ENCODE data around the gene PTPRJ. TPM values are rescaled to one million over a fixed set of nuclear protein-coding genes. Genes with fewer than 3 reads are reported as not detected.
"Not testable (repeated sequence)": the region's sequence is repeated elsewhere in the genome, so short reads cannot be mapped to it uniquely, and the experiment has no call there.

The PTPRJ gene
- total RNA-seq, 1 experiment from 2014 or later: 12.1 TPM

DNA sequence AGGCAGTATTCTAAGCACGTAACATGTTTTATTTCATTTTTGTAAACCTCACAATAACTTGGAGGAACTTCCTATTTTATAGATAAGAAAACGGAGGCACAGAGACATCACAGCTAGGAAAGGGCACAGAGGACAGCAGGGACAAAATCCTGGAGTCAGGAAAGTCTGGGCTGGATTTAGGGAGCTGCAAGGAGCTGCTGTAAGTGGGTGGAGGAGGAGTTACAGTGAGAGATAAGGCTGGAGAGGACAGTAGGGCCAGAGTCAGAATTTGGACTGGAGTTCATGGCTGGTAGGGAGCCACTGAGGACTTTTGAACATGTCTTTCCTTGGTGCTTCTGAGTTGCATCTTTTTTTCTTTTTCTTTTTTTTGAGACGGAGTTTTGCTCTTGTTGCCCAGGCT, 32.2 kb upstream of the PTPRJ start:
- TF ChIP-seq, protein P1, sequence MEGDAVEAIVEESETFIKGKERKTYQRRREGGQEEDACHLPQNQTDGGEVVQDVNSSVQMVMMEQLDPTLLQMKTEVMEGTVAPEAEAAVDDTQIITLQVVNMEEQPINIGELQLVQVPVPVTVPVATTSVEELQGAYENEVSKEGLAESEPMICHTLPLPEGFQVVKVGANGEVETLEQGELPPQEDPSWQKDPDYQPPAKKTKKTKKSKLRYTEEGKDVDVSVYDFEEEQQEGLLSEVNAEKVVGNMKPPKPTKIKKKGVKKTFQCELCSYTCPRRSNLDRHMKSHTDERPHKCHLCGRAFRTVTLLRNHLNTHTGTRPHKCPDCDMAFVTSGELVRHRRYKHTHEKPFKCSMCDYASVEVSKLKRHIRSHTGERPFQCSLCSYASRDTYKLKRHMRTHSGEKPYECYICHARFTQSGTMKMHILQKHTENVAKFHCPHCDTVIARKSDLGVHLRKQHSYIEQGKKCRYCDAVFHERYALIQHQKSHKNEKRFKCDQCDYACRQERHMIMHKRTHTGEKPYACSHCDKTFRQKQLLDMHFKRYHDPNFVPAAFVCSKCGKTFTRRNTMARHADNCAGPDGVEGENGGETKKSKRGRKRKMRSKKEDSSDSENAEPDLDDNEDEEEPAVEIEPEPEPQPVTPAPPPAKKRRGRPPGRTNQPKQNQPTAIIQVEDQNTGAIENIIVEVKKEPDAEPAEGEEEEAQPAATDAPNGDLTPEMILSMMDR (conservative IDR thresholded peaks at IDR 0.05; ENCODE audit: low read depth, low read length): no peak
- no peak for TF ChIP-seq EZH2 (IDR thresholded peaks at IDR 0.05; ENCODE audit: borderline replicate concordance, low read depth, low read length, poor library complexity, severe bottlenecking)
- Histone ChIP-seq H3K36me3 (ENCODE audit: insufficient read depth, low read length, poor library complexity, severe bottlenecking) (no peaks in the 10 kb centered on the region), H3K9me3 (ENCODE audit: low read depth, low read length, poor library complexity, severe bottlenecking) (no peaks in the 10 kb centered on the region), H3K27ac (ENCODE audit: low read depth, low read length, poor library complexity, severe bottlenecking) (no peak overlapping the region), H3K4me1 (ENCODE audit: insufficient read depth, low read length, poor library complexity, severe bottlenecking) (peaks cover 7% of the 10 kb centered on the region), H3K4me3 (ENCODE audit: low read depth, low read length, poor library complexity, severe bottlenecking) (no peak overlapping the region), H3K27me3 (replicated peaks; ENCODE audit: insufficient read depth, low read depth, low read length, poor library complexity) (no peaks in the 10 kb centered on the region)
- intact Hi-C loops (cut with micrococcal nuclease; ENCODE audit: unreplicated experiment): no loop called here
- POLR2A ChIA-PET (ENCODE audit: low non-redundant PET): no interaction called here
- CTCF ChIA-PET: interaction anchor here (0.6 kb wide), 1 partner anchor 13 kb away, joined by 3 read pairs; no protein-coding TSS in a partner anchor
- no TSS peak for BruUV-seq (replicated peaks)
- no peak for DNase-seq (ENCODE audit: low spot score)

DNA sequence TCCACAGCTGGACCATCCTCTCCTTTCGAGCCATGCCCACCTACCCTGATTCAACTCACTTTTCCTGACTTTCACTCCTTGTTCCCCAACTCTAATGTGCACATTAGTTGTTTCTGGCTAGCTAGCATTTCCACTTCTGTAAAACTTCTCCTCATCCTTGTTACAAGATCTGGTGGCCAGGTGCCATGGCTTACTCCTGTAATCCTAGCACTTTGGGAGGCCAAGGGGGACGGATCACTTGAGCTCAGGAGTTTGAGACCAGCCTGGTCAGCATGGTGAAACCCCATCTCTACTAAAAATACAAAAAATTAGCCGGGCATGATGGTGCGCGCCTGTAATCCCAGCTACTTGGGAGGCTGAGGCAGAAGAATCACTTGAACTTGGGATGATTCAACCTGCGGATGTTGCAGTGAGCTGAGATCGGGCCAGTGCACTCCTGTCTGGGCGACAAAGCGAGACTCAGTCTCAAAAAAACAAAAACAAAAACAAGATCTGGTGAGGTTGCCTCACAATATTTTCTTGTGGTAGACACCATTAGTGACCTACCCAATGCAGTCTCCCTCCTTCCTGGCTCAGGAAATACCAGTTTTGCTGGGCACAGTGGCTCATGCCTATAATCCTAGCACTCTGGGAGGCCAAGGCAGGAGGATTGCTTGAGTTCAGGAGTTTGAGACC, 31.2 kb upstream of the PTPRJ start:
- H3K36me3 ChIP-seq (ENCODE audit: insufficient read depth, low read length, poor library complexity, severe bottlenecking); DNase-seq (ENCODE audit: low spot score); H3K27ac ChIP-seq (ENCODE audit: low read depth, low read length, poor library complexity, severe bottlenecking); H3K27me3 ChIP-seq (replicated peaks; ENCODE audit: insufficient read depth, low read depth, low read length, poor library complexity); H3K4me3 ChIP-seq (ENCODE audit: low read depth, low read length, poor library complexity, severe bottlenecking); H3K9me3 ChIP-seq (ENCODE audit: low read depth, low read length, poor library complexity, severe bottlenecking); BruUV-seq (replicated peaks); intact Hi-C loops (cut with micrococcal nuclease; ENCODE audit: unreplicated experiment); H3K4me1 ChIP-seq (ENCODE audit: insufficient read depth, low read length, poor library complexity, severe bottlenecking): not testable (repeated sequence)
- ChIA-PET CTCF (interaction anchor here (0.6 kb wide), 1 partner anchor 222 kb away, joined by 6 read pairs; no protein-coding TSS in a partner anchor), POLR2A (ENCODE audit: low non-redundant PET) (interaction anchor here (0.6 kb wide), 1 partner anchor 9 kb away, joined by 3 read pairs; no protein-coding TSS in a partner anchor)

DNA sequence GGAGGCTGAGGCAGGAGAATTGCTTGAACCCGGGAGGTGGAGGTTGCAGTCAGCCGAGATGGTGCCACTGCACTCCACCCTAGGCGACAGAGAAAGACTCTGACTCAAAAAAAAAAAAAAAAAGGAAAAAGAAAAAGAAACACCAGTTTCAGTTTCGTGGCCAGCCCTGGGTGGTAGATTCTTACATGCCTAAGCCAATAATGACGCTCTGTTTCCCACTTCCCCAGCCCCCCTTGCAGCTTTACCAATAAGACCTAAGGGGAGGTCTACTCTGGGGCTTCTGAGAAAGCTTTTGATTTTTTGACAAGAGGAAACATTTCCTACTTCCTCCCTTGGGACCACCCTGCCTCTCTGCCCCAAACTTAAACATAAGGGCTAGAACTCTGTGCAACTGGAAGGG, 30.0 kb upstream of the PTPRJ start:
- Histone ChIP-seq H3K27ac (ENCODE audit: low read depth, low read length, poor library complexity, severe bottlenecking) (peak overlapping the region; percentile 5), H3K4me1 (ENCODE audit: insufficient read depth, low read length, poor library complexity, severe bottlenecking) (peaks cover 7% of the 10 kb centered on the region), H3K4me3 (ENCODE audit: low read depth, low read length, poor library complexity, severe bottlenecking) (no peak overlapping the region), H3K36me3 (ENCODE audit: insufficient read depth, low read length, poor library complexity, severe bottlenecking) (no peaks in the 10 kb centered on the region), H3K27me3 (replicated peaks; ENCODE audit: insufficient read depth, low read depth, low read length, poor library complexity) (no peaks in the 10 kb centered on the region), H3K9me3 (ENCODE audit: low read depth, low read length, poor library complexity, severe bottlenecking) (no peaks in the 10 kb centered on the region)
- BruUV-seq (replicated peaks): no TSS peak
- ChIA-PET CTCF (no interaction called here), POLR2A (ENCODE audit: low non-redundant PET) (no interaction called here)
- no peak for TF ChIP-seq EZH2 (IDR thresholded peaks at IDR 0.05; ENCODE audit: borderline replicate concordance, low read depth, low read length, poor library complexity, severe bottlenecking)
- TF ChIP-seq, protein P1 (conservative IDR thresholded peaks at IDR 0.05; ENCODE audit: low read depth, low read length): no peak
- peak; percentile 97 for DNase-seq (ENCODE audit: low spot score)
- intact Hi-C loops (cut with micrococcal nuclease; ENCODE audit: unreplicated experiment): no loop called here

DNA sequence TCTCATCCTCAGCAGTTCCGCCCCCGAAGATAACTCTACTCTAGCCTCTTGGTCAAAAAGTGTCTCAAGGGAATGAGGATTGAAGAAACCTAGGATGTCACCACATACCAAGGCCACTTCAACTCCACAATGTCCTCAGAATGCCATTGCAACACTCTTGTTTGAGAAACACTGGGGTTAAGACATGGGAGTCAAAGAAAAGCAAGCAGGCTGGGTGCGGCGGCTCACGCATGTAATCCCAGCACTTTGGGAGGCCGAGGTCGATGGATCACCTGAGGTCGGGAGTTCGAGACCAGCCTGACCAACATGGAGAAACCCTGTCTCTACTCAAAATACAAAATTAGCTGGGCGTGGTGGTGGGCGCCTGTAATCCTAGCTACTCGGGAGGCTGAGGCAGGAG, 28.9 kb upstream of the PTPRJ start:
- H3K9me3 ChIP-seq (ENCODE audit: low read depth, low read length, poor library complexity, severe bottlenecking); BruUV-seq (replicated peaks); H3K27me3 ChIP-seq (replicated peaks; ENCODE audit: insufficient read depth, low read depth, low read length, poor library complexity); H3K4me3 ChIP-seq (ENCODE audit: low read depth, low read length, poor library complexity, severe bottlenecking); CTCF ChIA-PET; H3K4me1 ChIP-seq (ENCODE audit: insufficient read depth, low read length, poor library complexity, severe bottlenecking); H3K36me3 ChIP-seq (ENCODE audit: insufficient read depth, low read length, poor library complexity, severe bottlenecking); POLR2A ChIA-PET (ENCODE audit: low non-redundant PET); H3K27ac ChIP-seq (ENCODE audit: low read depth, low read length, poor library complexity, severe bottlenecking); DNase-seq (ENCODE audit: low spot score); intact Hi-C loops (cut with micrococcal nuclease; ENCODE audit: unreplicated experiment): not testable (repeated sequence)

All from A673 (cell line).